HL-60/S4 treated with phorbol 12-myristate 13-acetate at 8.2 ng/mL for 4 days and 3 days (cell line): ENCODE measurements around the gene PP2D1.
"Not testable (repeated sequence)": the region's sequence is repeated elsewhere in the genome, so short reads cannot be mapped to it uniquely, and the experiment has no call there.

ENCODE experiments used
- in situ Hi-C: fragments of 300-500 bp; cut with MboI; formaldehyde crosslinking; loops from 2 replicates; pipeline ENCODE4 v1.15.0; 2022; ENCODE audit warnings: low sequenced_read_pairs

The PP2D1 gene

DNA sequence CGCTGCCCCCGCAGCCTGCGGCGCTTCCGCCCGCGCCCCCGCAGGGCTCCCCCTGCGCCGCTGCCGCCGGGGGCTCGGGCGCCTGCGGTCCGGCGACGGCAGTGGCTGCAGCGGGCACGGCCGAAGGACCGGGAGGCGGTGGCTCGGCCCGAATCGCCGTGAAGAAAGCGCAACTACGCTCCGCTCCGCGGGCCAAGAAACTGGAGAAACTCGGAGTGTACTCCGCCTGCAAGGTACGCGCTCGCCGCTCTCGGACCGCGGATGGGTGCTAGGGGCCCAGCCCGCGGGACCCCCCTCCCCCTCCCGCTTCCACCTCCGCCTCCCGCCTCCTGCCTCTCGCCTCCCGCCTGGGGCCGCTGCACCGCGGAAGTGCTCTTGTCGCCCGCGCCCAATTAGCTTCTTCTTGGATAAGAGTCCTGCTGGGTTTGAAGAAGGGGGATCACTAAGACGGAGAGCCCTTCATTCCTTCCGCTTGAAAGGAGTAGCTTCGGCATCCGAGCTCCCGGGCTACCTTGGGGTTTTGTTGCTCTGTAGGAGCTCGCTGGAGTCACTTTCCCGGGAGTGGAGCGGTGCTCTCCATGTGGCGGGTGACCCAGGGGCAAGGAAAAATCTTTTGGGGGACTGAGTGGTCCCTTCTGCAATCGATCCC is 28.6 kb upstream of the PP2D1 start:
- in situ Hi-C loops, result no loop called here

GRCh38 chr3:20039765-20040547 is 27.9 kb upstream of the PP2D1 start, which contains the start of gene KAT2B:
Gene KAT2B (plus strand): TSS chr3:20040446. CDS start chr3:20040478, 32 bp downstream.
- in situ Hi-C loops, result no loop called here

DNA sequence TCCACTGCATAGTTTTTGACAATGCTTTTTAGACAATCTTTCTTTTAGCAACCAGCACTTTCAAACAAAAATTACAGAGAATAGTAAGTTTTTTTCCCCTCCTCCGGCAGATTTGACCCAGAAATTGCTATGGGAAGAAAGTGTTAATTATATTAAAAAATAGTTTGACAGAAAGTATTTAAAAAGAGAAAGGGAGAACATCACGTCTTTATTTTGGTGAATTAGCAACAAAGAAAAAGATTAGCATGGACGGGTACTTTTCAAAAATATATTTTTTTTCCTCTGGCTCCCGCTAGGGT is 27.4 kb upstream of the PP2D1 start:
- in situ Hi-C loops, result no loop called here

- in situ Hi-C loops, result no loop called here
Measured at GRCh38 chr3:20038699-20039465, 26.8 kb upstream of the PP2D1 start.

DNA sequence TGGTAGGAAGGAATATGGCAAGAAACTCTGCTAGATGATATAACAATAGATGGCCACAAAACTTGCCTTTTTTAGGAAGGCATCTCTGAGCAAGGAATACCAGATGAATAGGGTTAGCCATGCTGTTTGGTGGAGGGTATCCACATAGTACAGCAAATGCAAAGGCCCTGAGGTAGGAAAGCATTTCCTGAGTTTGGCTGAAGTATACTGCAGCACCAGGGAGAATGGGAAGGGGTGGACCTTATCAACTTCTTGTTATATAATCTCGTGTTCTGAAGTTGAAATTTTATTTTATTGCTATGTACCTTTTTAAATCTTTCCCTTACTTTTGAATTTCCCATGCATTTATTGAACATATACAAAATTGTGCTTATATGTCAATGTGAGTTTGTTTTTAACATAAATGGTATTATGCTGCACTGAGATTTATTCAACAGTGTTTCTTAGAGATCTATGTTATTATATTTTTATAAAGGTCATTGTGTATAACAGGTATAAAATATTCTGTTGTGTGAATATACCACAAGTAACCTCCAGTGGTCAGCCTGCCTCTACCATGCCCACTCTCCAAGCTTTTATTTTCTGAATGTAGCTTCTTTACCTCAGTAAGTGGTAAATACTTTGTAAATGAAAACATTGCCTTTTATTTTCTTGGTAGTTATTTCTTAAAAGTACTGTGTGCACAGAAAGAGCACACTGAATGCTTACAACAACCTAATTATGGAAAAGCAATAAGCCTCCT is 25.4 kb upstream of the PP2D1 start:
- in situ Hi-C loops, result no loop called here

- in situ Hi-C loops, result no loop called here
Measured at GRCh38 chr3:20035019-20035418, 23.0 kb upstream of the PP2D1 start.

DNA sequence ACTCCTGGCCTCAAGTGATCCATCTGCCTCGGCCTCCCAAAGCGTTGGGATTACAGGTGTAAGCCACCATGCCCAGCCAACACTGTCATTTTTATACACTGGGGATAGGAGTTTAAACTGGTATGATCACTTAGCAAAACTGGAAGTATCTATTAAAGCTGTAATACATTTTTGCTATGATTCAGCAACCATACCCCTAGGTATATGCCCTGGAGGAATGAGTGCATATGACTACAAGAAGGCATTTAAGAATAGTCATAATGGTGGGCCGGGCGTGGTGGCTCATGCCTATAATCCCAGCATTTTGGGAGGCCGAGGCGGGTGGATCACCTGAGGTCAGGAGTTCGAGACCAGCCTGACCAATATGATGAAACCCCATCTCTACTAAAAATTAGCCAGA is 19.9 kb upstream of the PP2D1 start:
- in situ Hi-C loops, result not testable (repeated sequence)

DNA sequence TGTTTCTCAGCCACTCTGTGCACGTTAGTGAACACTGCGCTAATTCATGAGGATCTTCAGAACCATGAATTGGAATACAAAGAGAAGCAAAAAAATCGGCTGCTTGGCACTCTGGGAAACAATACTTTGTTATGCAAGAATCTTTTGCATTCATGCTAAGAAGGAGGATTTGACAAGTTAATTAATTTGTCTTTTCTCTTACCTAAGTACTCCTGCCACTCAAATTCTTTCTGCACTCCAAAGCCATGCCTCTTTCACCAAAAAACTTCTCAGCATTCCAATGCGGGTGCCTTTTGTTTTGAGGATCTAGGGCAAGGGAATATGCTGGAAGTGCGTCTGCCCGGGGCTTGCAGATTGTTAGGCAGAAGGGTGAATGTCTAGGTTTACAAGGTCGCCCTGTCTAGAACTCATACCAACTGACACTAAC is 16.9 kb upstream of the PP2D1 start:
- in situ Hi-C loops, result no loop called here

GRCh38 chr3:20027136-20027535 is 15.1 kb upstream of the PP2D1 start:
- in situ Hi-C loops, result no loop called here

- in situ Hi-C loops, result no loop called here
Measured at GRCh38 chr3:20023623-20024405, 11.8 kb upstream of the PP2D1 start.

DNA sequence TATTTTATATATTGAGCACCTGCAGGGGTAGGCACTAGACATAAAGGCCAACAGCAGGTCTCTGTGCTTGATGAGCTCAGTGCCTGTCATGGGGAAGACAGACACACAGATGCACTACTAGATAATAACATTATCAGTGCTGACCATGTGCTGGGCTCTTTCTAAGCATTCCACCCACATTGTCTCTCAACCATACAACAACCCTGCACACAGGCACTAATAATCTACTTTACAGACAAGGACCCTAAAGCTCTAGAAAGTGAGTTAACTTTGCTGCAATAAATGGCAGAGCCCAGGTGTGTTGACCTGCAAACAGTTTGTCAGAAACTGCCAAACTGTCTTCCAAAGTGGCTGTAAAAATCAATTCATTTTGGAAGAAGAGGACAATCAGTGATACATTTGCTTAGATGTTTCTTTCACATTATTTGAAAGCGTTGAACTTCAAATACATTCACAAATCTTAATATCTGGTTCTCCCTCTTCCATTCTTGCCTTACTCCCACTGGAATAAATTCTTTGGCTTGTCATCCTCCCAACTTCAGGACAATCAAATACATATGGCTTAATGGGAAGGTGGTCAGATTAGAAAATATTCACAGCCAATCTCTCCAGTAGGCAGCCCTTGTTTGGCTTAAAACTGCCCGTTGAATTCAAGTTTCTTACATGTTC is 11.0 kb upstream of the PP2D1 start:
- in situ Hi-C loops, result no loop called here

DNA sequence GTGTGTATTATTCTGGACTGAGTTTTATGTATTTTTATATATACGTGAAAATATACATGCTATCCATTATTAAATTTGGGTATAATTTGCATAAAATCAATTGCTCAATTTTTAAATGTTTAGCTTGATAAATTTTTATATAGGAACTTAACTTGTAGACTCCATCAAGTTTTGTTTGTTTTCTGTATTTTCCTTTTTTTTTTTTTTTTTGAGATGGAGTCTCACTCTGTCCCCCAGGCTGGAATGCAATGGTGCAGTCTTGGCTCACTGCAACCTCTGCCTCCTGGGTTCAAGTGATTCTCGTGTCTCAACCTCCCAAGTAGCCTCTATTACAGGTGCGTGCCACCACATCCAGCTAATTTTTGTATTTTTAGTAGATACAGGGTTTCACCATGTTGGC is 4.0 kb upstream of the PP2D1 start:
- in situ Hi-C loops, result not testable (repeated sequence)

DNA sequence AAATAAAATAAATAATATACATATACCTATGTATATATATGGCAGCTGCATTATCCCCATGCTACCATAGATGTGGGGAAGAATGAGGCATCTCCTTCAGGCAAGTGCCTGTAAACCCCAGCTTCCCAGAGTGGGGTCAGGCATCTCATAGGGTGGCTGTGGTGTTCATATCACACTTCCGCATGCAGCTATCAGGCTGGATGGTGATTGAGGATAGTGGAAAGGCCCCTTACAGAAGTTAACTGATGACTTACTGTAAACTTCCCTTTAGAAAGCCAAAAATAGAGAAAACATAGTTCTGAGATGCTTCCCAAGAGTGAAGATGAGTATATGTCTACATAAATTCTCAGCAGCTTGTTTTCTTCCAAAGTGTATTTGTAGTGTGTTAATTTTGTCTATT is 3.5 kb upstream of the PP2D1 start:
- in situ Hi-C loops, result no loop called here

- in situ Hi-C loops, result no loop called here
Measured at GRCh38 chr3:20013396-20013795, 1.3 kb upstream of the PP2D1 start.

GRCh38 chr3:20008646-20009045 is 3.4 kb downstream of the PP2D1 start:
- in situ Hi-C loops, result no loop called here

DNA sequence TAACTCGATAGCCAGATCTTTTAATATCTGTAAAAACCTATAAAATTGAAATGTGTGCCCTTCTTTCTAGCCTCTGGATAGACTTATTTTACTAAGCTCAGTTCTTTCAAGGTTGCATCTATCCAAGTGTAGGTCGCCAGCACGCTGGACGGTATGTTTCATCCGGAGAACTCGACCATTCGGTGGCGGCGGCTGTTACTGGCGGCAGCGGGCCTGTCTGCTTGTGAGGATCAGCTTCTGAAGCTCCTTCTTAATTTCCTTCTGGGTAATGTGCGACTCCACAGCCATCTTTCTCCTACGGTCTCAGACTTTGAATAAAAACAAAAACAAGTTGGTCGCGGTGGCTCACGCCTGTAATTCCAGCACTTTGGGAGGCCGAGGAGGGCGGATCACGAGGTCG is 4.1 kb downstream of the PP2D1 start:
- in situ Hi-C loops, result no loop called here

- in situ Hi-C loops, result no loop called here
Measured at GRCh38 chr3:20001932-20002331, 10.1 kb downstream of the PP2D1 start.

DNA sequence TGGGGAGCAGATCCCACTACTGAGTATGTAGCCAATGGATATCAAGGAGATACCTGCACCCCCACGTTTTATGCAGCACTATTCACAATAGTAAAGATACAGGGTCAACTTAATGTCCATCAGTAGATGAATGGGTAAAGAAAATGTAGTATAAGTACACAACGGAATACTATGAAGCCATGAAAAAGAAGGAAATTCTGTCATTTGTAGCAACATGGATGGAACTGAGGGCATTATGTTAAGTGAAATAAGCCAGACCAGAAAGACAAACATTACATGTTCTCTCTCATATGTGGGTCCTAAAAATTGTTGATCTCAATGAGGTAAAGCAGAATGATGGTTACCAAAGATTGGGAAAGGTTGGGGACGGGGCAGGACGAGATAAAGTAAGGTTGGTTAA is 14.6 kb downstream of the PP2D1 start:
- in situ Hi-C loops, result no loop called here

GRCh38 chr3:19994796-19995195 is 17.3 kb downstream of the PP2D1 start:
- in situ Hi-C loops, result no loop called here

DNA sequence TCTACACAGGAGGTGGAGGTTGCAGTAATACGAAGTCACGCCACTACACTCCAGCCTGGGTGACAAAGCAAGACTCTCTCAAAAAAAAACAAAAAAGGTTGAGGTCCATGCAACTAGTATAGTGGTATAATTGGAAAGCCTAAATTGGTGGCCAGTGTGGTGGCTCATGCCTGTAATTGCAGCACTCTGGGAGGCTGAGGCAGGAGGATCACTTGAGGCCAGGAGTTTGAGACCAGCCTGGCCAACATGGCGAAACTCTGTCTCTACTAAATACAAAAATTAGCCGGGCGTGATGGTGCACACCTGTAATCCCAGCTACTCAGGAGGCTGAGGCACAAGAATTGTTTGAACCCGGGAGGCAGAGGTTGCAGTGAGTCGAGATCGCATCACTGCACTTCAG is 23.2 kb downstream of the PP2D1 start:
- in situ Hi-C loops, result not testable (repeated sequence)
